GM12878 (cell line): ENCODE results near the gene SLAIN2. TPM values are rescaled to one million over a fixed set of nuclear protein-coding genes. Genes with fewer than 3 reads are reported as not detected.

Experiments
- ATAC-seq: fragments of 200-7000 bp; cut with Tn5 transposase; 3 replicates; pipeline ENCODE4 v1.9.1; 2020; ENCODE audit warnings: mild to moderate bottlenecking, moderate library complexity
- BruUV-seq: library from RNA; stranded (reverse); fragments of 400-500 nt; replicated peaks from 2 replicates; lab custom pipeline; 2021; lab: Mats Ljungman, UMichigan
- CTCF ChIA-PET: fragments of 300-600 bp; sonication (Branson Sonifier 250); formaldehyde crosslinking; extraction: SDS; loops from one replicate; lab custom pipeline; 2021; ENCODE audit warnings: inconsistent platforms; lab: Yijun Ruan, JAX
- POLR2A ChIA-PET: fragments of 350-600 bp; formaldehyde crosslinking; extraction: SDS; loops from one replicate; lab custom pipeline; 2021; ENCODE audit warnings: inconsistent platforms; lab: Charles Lee
- RAD21 ChIA-PET: fragments of 300-600 bp; sonication (Branson Sonifier 250); formaldehyde crosslinking; loops from one replicate; lab custom pipeline; 2023; ENCODE audit warnings: antibody characterized with exemption; ENCODE audit not compliant: unreplicated experiment; lab: Charles Lee
- SMC1A ChIA-PET: fragments of 300-600 bp; sonication (Branson Sonifier 250); formaldehyde crosslinking; loops from one replicate; lab custom pipeline; 2023; ENCODE audit not compliant: unreplicated experiment, uncharacterized antibody; lab: Charles Lee
- DNase-seq: peaks from one replicate; pipeline ENCODE4 v3.0.0-alpha.2; 2011; ENCODE audit warnings: low read depth, low spot score
- FAIRE-seq: peaks from 3 replicates; lab custom pipeline; 2011; peaks lifted over from hg19 to GRCh38; lab: Jason Lieb, UNC
- H2AFZ ChIP-seq: 2 replicates; pipeline ENCODE4 v1.6.0; 2011; ENCODE audit warnings: low read depth, low read length, control low read depth; ENCODE audit not compliant: control insufficient read depth
- H3K27ac ChIP-seq: 2 replicates; pipeline ENCODE4 v1.5.1; 2011; ENCODE audit warnings: control low read depth; ENCODE audit not compliant: control insufficient read depth, insufficient read depth
- H3K27me3 ChIP-seq, 2 experiments: replicated peaks in 1 of 2; 2 replicates each; pipeline versions ENCODE4 v1.6.0 to v1.6.1; 2011; ENCODE audit warnings: low read length in 1 of 2; ENCODE audit not compliant: control insufficient read depth in 2 of 2, insufficient read depth in 2 of 2
- H3K36me3 ChIP-seq, 2 experiments: 2 replicates each; pipeline ENCODE4 v1.5.1; 2011; ENCODE audit warnings: low read length in 1 of 2; ENCODE audit not compliant: control insufficient read depth in 2 of 2, insufficient read depth in 2 of 2
- H3K4me1 ChIP-seq: 2 replicates; pipeline ENCODE4 v1.6.1; 2011; ENCODE audit warnings: mild to moderate bottlenecking, low read length, moderate library complexity, mixed read lengths; ENCODE audit not compliant: control insufficient read depth, insufficient read depth
- H3K4me2 ChIP-seq: 2 replicates; pipeline ENCODE4 v1.6.0; 2011; ENCODE audit warnings: control low read depth; ENCODE audit not compliant: control insufficient read depth, insufficient read depth
- H3K4me3 ChIP-seq: fragments of 200-600 bp; sonication (generic); 2 replicates; pipeline ENCODE4 v1.5.1; 2016
- H3K79me2 ChIP-seq: 2 replicates; pipeline ENCODE4 v1.6.0; 2011; ENCODE audit warnings: low read length; ENCODE audit not compliant: control insufficient read depth, insufficient read depth
- H3K9ac ChIP-seq: 2 replicates; pipeline ENCODE4 v1.8.0; 2011; ENCODE audit warnings: low read length, control low read depth, mixed read lengths; ENCODE audit not compliant: control insufficient read depth, insufficient read depth
- H3K9me3 ChIP-seq: replicated peaks from 3 replicates; pipeline ENCODE4 v1.5.1; 2011; ENCODE audit warnings: mild to moderate bottlenecking, low read length; ENCODE audit not compliant: control insufficient read depth, insufficient read depth
- H4K20me1 ChIP-seq: 2 replicates; pipeline ENCODE4 v1.6.0; 2011; ENCODE audit not compliant: control insufficient read depth, insufficient read depth
- BCL11A ChIP-seq: IDR thresholded peaks from 2 replicates; pipeline ENCODE4 v1.6.1; 2011; ENCODE audit warnings: low read depth, low read length
- HDGF ChIP-seq: fragments of 450-650 bp; IDR thresholded peaks from 2 replicates; pipeline ENCODE4 v1.6.1; 2016; ENCODE audit warnings: antibody characterized with exemption
- MEF2B ChIP-seq: fragments of 450-650 bp; IDR thresholded peaks from 2 replicates; pipeline ENCODE4 v1.6.1; 2018; ENCODE audit warnings: mild to moderate bottlenecking, moderate library complexity; ENCODE audit not compliant: partially characterized antibody, poor library complexity, severe bottlenecking
- NFYA ChIP-seq: IDR thresholded peaks from 2 replicates; pipeline ENCODE4 v1.6.1; 2011; ENCODE audit warnings: low read depth, mild to moderate bottlenecking, low read length, improper control_type of control experiment, borderline replicate concordance
- WGBS: methylation state at CpG from one replicate; pipeline ENCODE4 v1.1.6; 2016; ENCODE audit warnings: low lambda C conversion rate; ENCODE audit not compliant: insufficient replicate concordance, insufficient coverage; ENCODE audit errors: missing lambda C conversion rate; 5-methylcytosine and 5-hydroxymethylcytosine counted together
- in situ Hi-C: fragments of 300-500 bp; cut with MboI; formaldehyde crosslinking; loops from 9 replicates; pipeline ENCODE4 v1.14.3; 2018; ENCODE audit warnings: mixed read lengths
- intact Hi-C: fragments of 100-400 bp; cut with micrococcal nuclease; formaldehyde crosslinking; loops from one replicate; pipeline ENCODE4 v1.14.2; 2022; ENCODE audit not compliant: unreplicated experiment
- polyA plus RNA-seq, 11 experiments: library from polyadenylated mRNA; depleted of rRNA in 4 of 11; unstranded in 6 of 11; stranded (reverse) in 5 of 11; fragments of >200 nt; fragmentation: Nextera tagmentation in 4 of 11; fragmentation: Illumina TruSeq in 1 of 11; extraction: Ambion mirVana in 4 of 11; extraction: Trizol in 1 of 11; gene quantifications; 1 replicate in 1 of 11; 2 replicates in 10 of 11; pipeline versions ENCODE4 v1.2.1 to v1.2.3, GENCODE V29; 2011 to 2016; ENCODE audit warnings: inconsistent platforms in 2 of 11, missing spikeins in 2 of 11, low read depth in 1 of 11
- total RNA-seq, 4 experiments: library from RNA; depleted of rRNA in 3 of 4; stranded (reverse); fragments of >200 nt in 3 of 4; fragmentation: Illumina TruSeq in 1 of 4; extraction: Trizol in 1 of 4; gene quantifications; 2 replicates each; pipeline versions ENCODE4 v1.2.1 to v1.2.3, GENCODE V29; 2013 to 2021
- TF ChIP-seq, protein P1 (sequence below): fragments of 450-650 bp; IDR thresholded peaks from 2 replicates; pipeline ENCODE4 v1.6.1; 2016; ENCODE audit warnings: mild to moderate bottlenecking, moderate library complexity, borderline replicate concordance

SLAIN2 gene
- total and polyA plus RNA-seq, 10 of the 15 experiments (the other 5 are each of a cell fraction or from before 2014, with no cell fraction given) = 4.3 to 96.6 (median 25.4) TPM

GRCh38 chr4:48428926-48429325 is 87.6 kb downstream of the SLAIN2 start:
- FAIRE-seq (no peak), ATAC-seq (no peak), DNase-seq (no peak)
- Histone ChIP-seq H3K9ac (no peak overlapping the region), H4K20me1 (no peaks in the 10 kb centered on the region), H3K79me2 (no peaks in the 10 kb centered on the region), H3K9me3 (no peaks in the 10 kb centered on the region), H3K4me3 (no peak overlapping the region), H3K4me2 (no peak overlapping the region), H3K27ac (no peak overlapping the region), H3K27me3 (no peaks in the 10 kb centered on the region), H2AFZ (no peak overlapping the region), H3K4me1 (peaks cover 3% of the 10 kb centered on the region; the same call in 1 of the 2 replicates), H3K36me3 (no peaks in the 10 kb centered on the region)
- 62% methylated on average over 2 of the region's 2 CpGs for WGBS
- TF ChIP-seq HDGF (no peak), MEF2B (no peak), NFYA (no peak), BCL11A (no peak)
- TF ChIP-seq, protein P1, sequence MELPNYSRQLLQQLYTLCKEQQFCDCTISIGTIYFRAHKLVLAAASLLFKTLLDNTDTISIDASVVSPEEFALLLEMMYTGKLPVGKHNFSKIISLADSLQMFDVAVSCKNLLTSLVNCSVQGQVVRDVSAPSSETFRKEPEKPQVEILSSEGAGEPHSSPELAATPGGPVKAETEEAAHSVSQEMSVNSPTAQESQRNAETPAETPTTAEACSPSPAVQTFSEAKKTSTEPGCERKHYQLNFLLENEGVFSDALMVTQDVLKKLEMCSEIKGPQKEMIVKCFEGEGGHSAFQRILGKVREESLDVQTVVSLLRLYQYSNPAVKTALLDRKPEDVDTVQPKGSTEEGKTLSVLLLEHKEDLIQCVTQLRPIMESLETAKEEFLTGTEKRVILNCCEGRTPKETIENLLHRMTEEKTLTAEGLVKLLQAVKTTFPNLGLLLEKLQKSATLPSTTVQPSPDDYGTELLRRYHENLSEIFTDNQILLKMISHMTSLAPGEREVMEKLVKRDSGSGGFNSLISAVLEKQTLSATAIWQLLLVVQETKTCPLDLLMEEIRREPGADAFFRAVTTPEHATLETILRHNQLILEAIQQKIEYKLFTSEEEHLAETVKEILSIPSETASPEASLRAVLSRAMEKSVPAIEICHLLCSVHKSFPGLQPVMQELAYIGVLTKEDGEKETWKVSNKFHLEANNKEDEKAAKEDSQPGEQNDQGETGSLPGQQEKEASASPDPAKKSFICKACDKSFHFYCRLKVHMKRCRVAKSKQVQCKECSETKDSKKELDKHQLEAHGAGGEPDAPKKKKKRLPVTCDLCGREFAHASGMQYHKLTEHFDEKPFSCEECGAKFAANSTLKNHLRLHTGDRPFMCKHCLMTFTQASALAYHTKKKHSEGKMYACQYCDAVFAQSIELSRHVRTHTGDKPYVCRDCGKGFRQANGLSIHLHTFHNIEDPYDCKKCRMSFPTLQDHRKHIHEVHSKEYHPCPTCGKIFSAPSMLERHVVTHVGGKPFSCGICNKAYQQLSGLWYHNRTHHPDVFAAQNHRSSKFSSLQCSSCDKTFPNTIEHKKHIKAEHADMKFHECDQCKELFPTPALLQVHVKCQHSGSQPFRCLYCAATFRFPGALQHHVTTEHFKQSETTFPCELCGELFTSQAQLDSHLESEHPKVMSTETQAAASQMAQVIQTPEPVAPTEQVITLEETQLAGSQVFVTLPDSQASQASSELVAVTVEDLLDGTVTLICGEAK = no peak
- RAD21 ChIA-PET = no interaction called here
- in situ Hi-C loops (no loop called here), intact Hi-C loops (no loop called here)
- SMC1A ChIA-PET = interaction anchor here (1.0 kb wide), 1 partner anchor 29 kb away, joined by 3 read pairs; no protein-coding TSS in a partner anchor
- POLR2A ChIA-PET = no interaction called here
- BruUV-seq = no TSS peak
- CTCF ChIA-PET = interaction anchor here (1.6 kb wide), 1 partner anchor 9 kb away, joined by 4 read pairs; no protein-coding TSS in a partner anchor
